ENCODE results near the gene L3MBTL3. TPM values are rescaled to one million over a fixed set of nuclear protein-coding genes. Genes with fewer than 3 reads are reported as not detected.
"Not testable (repeated sequence)": the region's sequence is repeated elsewhere in the genome, so short reads cannot be mapped to it uniquely, and the experiment has no call there.

Gene L3MBTL3
- total RNA-seq, 1 donor from 2014 or later: 11.8 TPM

- H3K27me3 ChIP-seq (ENCODE audit: low read depth): no peaks in the 10 kb centered on the region
- ATAC-seq: no peak
Measured at GRCh38 chr6:130162421-130162820, 144.0 kb downstream of the L3MBTL3 start.

GRCh38 chr6:130163266-130163665 is 144.9 kb downstream of the L3MBTL3 start:
- H3K4me3 ChIP-seq: no peak overlapping the region
- no peak for ATAC-seq

More at GRCh38 chr6:130162421-130162820, 144.0 kb downstream of the L3MBTL3 start:
- DNase-seq: no peak
- H3K4me1 ChIP-seq: no peaks in the 10 kb centered on the region
- intact Hi-C loops (cut with DNase I): no loop called here
- no peak overlapping the region for H3K4me3 ChIP-seq
- H3K27ac ChIP-seq: peak overlapping the region; percentile 33
- no peaks in the 10 kb centered on the region for H3K36me3 ChIP-seq
- no peaks in the 10 kb centered on the region for H3K9me3 ChIP-seq
- TF ChIP-seq CTCF (IDR thresholded peaks at IDR 0.05): no peak

GRCh38 chr6:130164251-130164650 is 145.9 kb downstream of the L3MBTL3 start:
- H3K36me3 ChIP-seq: no peaks in the 10 kb centered on the region

More at GRCh38 chr6:130163266-130163665, 144.9 kb downstream of the L3MBTL3 start:
- no peaks in the 10 kb centered on the region for H3K36me3 ChIP-seq
- no peak for DNase-seq
- no peak for TF ChIP-seq CTCF (IDR thresholded peaks at IDR 0.05)
- H3K27me3 ChIP-seq (ENCODE audit: low read depth): no peaks in the 10 kb centered on the region
- H3K9me3 ChIP-seq: no peaks in the 10 kb centered on the region
- no peaks in the 10 kb centered on the region for H3K4me1 ChIP-seq
- H3K27ac ChIP-seq: no peak overlapping the region
- intact Hi-C loops (cut with DNase I): no loop called here

GRCh38 chr6:130167655-130168054 is 149.3 kb downstream of the L3MBTL3 start:
- TF ChIP-seq CTCF (IDR thresholded peaks at IDR 0.05): no peak
- DNase-seq: no peak
- no peaks in the 10 kb centered on the region for H3K27me3 ChIP-seq (ENCODE audit: low read depth)
- ATAC-seq: no peak
- no peak overlapping the region for H3K27ac ChIP-seq
- intact Hi-C loops (cut with DNase I): no loop called here
- H3K36me3 ChIP-seq: no peaks in the 10 kb centered on the region
- H3K4me3 ChIP-seq: no peak overlapping the region
- peaks cover 4% of the 10 kb centered on the region for H3K9me3 ChIP-seq
- no peaks in the 10 kb centered on the region for H3K4me1 ChIP-seq

More at GRCh38 chr6:130164251-130164650, 145.9 kb downstream of the L3MBTL3 start:
- no peak for TF ChIP-seq CTCF (IDR thresholded peaks at IDR 0.05)
- Histone ChIP-seq H3K9me3 (no peaks in the 10 kb centered on the region), H3K27ac (no peak overlapping the region), H3K4me1 (no peaks in the 10 kb centered on the region), H3K27me3 (ENCODE audit: low read depth) (no peaks in the 10 kb centered on the region), H3K4me3 (no peak overlapping the region)
- DNase-seq: no peak
- intact Hi-C loops (cut with DNase I): no loop called here
- no peak for ATAC-seq

GRCh38 chr6:130170160-130170559 is 151.8 kb downstream of the L3MBTL3 start:
- H3K36me3 ChIP-seq; intact Hi-C loops (cut with DNase I); H3K4me3 ChIP-seq; H3K4me1 ChIP-seq; DNase-seq; H3K27me3 ChIP-seq (ENCODE audit: low read depth); ATAC-seq; H3K27ac ChIP-seq; H3K9me3 ChIP-seq: not testable (repeated sequence)

GRCh38 chr6:130173377-130174004 is 155.1 kb downstream of the L3MBTL3 start:
- intact Hi-C loops (cut with DNase I); H3K27ac ChIP-seq; H3K4me1 ChIP-seq; H3K27me3 ChIP-seq (ENCODE audit: low read depth); H3K36me3 ChIP-seq; H3K9me3 ChIP-seq; DNase-seq; H3K4me3 ChIP-seq; ATAC-seq: not testable (repeated sequence)

Data from lower lobe of right lung (tissue), 2 donors.